Retinal pigment epithelial cell (primary cell): ENCODE measurements around the gene ST8SIA4.

Source experiments
- DNase-seq: peaks from one replicate; pipeline ENCODE4 v3.0.0-alpha.2; 2010; ENCODE audit warnings: low read depth
- H3K4me3 ChIP-seq: 2 replicates; pipeline ENCODE4 v1.5.1; 2011; ENCODE audit warnings: mild to moderate bottlenecking, low read length, control low read depth, moderate library complexity
- CTCF ChIP-seq: conservative IDR thresholded peaks from 2 replicates; pipeline ENCODE4 v1.5.1; 2011; ENCODE audit warnings: low read depth, low read length, control low read depth, inconsistent platforms

Gene ST8SIA4

DNA sequence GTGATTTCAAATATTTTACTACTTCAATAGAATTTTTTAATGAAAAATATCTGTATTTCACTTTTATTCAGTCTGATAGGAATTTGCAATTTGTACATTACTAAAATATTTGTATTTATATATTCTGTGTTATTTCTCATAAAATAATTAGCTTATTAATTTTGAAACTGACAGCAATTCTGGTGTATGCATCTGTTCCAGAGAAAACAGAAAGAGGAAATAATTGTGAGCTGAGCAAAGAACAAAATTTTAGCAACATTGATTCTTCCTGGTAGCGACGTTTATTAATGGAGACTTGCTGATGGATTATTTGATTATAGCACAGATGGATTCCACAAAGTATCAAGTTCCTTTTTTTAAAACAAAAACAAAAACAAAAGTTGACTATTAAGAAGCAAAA is 61.0 kb downstream of the ST8SIA4 start:
- TF ChIP-seq CTCF = no peak
- H3K4me3 ChIP-seq = no peak overlapping the region
- DNase-seq = no peak

GRCh38 chr5:100841358-100842076 is 61.6 kb downstream of the ST8SIA4 start:
- no peak overlapping the region for H3K4me3 ChIP-seq
- no peak for DNase-seq
- no peak for TF ChIP-seq CTCF

DNA sequence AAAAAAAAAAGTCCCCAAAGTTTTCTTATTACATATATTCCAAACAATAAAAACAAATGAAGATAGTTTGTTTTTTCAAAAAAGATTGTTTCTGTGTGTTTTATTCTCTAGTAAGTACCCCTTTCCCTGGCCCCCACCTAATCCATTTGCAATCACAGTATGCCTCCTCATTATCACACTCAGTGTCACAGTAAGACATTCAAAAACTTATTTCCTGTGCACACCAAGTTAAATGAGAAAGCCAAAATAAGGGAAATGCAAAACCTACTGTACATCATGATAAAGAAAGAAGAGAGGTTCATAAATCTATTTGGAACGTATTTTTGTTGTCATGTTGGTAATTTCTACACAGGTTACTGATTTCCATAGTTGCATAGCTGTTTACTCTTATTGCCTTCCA is 62.3 kb downstream of the ST8SIA4 start:
- DNase-seq = no peak
- TF ChIP-seq CTCF = no peak
- H3K4me3 ChIP-seq = no peak overlapping the region

DNA sequence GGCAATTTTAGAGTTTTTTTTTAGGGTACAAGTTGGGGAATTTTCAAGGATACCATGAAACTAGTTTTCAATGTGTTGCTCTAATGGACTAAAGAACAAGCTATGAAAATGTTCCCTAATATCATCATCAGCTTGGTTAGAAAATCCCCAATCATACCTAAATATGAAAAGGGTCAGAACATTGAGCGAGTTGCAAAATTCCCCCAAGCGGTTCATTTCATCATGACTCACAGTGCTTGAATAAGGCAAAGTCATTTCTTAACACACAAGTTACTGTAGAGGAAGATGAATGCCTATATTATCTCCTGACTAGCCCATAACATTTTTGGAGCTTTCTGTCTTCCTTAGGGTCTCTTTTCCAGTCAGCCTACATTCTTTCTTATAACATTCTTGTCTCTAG is 62.7 kb downstream of the ST8SIA4 start:
- no peak overlapping the region for H3K4me3 ChIP-seq
- DNase-seq = no peak
- no peak for TF ChIP-seq CTCF

- no peak overlapping the region for H3K4me3 ChIP-seq
- no peak for DNase-seq
- TF ChIP-seq CTCF = no peak
Measured at GRCh38 chr5:100838048-100838473, 65.0 kb downstream of the ST8SIA4 start.

GRCh38 chr5:100834519-100834918 is 68.6 kb downstream of the ST8SIA4 start:
- no peak overlapping the region for H3K4me3 ChIP-seq
- no peak for TF ChIP-seq CTCF
- DNase-seq = no peak
